ENCODE measurements around the gene DENND1A.

GRCh38 chr9:123792501-123792900, 137.4 kb downstream of the DENND1A start:
- TF ChIP-seq CTCF (IDR thresholded peaks at IDR 0.05) (no peak), POLR2A (IDR thresholded peaks at IDR 0.05) (no peak)

Measured in adrenal gland (tissue), 5 donors.